GM19452 (cell line): ENCODE data around the gene GNG3.
"Not testable (repeated sequence)": the region's sequence is repeated elsewhere in the genome, so short reads cannot be mapped to it uniquely, and the experiment has no call there.

Experiments
- ATAC-seq: cut with Tn5 transposase; IDR thresholded peaks from one replicate; pipeline ENCODE4 v1.9.1; 2021; ENCODE audit not compliant: unreplicated experiment

Gene GNG3

DNA sequence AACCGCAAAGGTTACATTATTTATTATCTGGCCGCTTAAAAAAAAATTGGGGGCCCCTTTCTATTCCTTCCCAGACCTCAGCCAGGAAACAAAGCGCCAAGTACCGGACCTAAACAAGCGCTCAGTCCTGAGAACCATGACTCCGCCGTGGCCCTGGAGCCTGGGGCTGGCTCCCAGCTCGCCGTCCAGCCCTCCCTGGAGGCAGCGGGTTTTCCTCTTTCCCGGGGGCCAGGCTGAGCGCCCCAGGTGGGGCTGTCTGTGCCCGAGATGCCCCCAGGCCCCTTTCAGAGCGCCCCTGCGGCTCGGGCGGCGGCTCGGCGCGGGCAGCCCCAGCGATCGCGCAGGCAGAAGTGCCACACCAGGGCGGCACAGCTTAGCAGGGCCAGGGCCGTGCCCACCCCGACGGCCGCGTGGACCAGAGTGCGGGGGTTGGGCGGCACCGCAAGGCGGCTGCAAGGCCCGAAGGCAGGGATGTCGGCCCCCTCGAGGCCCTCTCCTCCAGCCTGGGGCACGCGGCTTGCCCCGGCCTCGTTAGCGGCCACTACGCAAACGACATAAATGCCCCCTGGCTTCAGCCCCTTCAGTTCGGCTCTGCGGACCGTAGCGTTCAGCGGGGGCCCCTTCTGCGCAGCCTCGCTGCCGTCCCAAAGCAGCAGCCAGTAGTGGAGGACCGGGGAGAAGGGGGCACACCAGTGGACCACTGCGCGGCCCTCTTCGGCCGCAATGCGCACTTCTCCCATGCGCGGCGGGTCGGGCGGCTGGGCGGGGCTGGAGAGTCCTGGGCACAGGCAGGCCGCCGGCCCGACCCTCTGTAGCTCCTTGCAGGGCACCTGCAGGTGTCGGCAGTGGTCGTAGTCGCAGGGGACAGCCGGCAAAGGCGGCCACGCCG lies 19.7 kb upstream of the GNG3 start:
- no peak for ATAC-seq

DNA sequence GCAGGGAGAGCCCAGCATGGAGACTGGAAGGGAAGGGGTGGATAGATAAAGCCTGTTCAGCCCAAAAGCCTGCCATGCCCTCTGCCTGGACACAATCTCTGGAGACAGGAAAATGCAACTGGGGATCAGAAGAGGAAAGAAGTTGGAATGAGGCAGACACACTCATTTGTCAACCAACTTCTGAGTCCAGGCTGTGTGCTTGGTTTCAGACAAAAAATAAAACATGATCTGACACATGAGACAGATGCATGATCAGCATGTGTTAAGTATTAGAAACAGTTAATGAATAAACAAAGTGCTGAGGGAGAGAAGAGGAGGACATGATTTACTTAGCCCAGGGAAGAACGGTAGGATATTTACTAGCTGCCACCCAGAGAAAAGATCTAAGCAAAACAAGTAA lies 19.0 kb upstream of the GNG3 start:
- ATAC-seq: no peak

DNA sequence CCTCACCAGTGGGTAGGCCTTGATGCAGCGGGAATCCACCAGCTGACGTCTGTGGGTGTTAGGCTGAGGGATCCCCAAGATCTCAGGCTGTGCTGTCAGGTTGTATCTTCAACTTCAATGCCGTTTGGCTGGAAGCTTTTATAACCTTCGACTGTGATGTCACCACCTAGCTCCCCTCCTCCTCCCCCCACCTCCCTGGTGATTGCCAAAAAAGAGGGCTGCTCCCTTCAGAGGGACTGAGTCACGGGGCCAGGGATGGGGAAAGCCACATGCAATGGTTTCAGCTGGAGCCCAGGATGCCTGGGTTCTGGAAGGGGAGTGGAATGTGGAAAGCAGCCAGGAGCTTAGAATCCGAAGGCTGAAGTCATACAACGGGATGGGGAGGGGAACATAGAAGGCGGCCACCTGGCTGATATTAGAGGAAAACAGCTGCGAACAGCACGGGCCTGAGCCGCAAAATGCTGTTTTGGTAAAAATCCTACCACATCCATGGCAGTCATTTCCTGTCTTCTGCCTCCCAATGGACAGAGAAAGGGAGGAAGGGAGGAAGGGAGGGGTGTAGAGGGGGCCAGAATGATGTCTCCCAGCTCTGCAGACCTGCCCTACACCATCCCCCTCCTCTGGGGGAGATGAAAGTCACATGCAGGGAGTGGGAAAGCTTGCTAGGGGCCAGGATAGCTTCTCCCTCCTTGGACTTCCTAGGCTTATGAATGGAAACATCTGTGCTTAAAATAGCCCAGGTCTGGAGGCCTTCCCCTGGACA lies 17.9 kb upstream of the GNG3 start, which contains the start of gene LRRN4CL:
Gene LRRN4CL, minus strand, starts transcription at position 110 of the 763 bp plus-strand sequence. CDS start 1,022 bp downstream, outside the sequence.
- ATAC-seq: no peak

DNA sequence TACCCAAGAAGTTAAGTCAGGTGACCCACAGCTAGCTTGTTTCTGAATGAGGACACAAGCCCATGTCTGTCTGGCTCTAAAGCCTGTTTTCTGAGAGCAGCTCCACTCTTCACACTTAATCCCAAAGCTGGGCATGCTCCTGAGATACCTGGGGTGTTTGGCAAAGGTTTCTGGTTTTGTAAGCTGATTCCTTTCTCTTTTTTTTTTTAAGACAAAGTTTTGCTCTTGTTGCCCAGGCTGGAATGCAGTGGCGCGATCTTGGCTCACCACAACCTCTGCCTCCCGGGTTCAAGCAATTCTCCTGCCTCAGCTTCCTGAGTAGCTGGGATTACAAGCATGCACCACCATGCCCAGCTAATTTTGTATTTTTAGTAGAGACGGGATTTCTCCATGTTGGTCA lies 13.9 kb upstream of the GNG3 start:
- not testable (repeated sequence) for ATAC-seq

DNA sequence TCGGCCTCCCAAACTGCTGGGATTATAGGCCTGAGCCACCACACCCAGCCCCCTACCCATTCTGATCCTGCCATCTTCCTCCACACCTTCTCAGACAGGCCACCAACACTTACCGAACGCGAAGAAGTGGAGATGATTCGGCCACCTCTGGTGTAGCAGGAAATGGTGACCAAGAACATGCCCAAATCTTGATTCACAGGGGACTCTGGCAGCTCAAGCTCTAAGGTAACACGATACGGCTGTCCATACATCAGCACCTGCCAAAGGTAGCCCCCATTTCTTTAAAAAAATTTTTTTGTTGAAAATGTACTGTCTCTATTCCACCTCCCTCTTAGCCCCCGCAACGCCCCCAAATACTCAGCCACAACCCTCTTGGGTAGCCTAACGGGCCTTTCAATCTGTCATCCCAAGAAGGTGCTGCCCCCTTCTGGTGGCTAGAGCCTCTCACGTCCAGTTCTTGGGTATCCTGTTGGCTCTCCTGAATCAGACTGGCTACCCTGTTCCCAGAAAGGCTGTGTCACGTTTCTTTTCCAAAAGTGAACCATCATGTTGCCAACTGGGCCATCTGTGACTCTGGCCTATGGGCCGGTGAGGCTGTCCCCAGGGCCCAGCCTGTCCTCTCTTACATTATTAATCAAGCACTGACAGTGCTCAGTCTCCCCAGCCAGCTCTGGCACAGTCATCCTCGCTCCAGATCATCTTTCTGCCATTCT lies 12.9 kb upstream of the GNG3 start:
- ATAC-seq: no peak

DNA sequence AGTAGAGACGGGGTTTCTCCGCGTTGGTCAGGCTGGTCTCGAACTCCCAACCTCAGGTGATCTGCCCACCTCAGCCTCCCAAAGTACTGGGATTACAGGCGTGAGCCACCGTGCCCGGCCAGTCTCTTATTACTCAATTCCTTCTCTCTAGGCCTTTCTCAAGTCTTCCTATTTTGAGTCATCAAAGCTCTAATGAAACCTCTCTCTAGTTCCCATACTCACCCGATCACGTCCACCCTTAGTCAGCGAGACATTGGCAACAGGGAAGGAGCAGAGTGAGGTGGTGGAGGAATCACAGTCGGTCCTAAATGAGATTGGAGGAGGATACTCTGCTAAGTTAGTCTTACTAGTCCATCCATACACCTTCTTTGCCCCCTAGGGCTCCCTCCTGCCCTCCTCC lies 5.2 kb upstream of the GNG3 start:
- no peak for ATAC-seq

DNA sequence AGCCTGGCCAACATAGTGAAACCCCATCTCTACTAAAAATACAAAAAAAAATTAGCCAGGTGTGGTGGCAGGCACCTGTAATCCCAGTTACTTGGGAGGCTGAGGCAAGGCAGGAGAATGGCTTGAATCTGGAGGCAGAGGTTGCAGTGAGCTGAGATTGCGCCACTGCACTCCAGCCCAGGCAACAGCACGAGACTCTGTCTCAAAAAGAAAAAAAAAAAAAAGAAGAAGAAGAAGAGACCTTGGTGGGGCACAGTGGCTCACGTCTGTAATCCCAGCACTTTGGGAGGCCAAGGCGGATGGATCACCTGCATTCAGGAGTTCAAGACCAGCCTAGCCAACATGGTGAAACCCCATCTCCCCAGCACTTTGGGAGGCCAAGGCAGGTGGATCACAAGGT lies 3.6 kb upstream of the GNG3 start:
- ATAC-seq: not testable (repeated sequence)

DNA sequence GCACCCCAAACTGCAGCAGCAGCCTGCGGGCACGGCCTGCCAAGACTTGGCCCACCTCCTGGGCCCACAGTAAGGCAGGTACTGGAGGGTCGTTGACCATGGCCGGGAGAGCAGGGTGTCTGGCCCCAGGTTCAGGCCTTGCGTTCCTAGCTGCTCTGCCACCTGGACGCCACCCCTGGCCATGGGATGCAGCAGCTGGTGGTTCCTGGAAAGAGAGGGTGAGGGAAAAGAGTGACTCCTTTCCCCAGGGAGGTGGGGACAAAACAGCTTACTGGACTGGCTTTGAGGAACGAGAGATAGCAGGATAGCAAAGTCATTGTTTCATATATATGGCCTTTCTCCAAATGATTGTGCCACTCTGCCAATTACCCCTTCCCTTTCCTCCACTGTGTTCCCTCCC lies 2.1 kb upstream of the GNG3 start:
- no peak for ATAC-seq

DNA sequence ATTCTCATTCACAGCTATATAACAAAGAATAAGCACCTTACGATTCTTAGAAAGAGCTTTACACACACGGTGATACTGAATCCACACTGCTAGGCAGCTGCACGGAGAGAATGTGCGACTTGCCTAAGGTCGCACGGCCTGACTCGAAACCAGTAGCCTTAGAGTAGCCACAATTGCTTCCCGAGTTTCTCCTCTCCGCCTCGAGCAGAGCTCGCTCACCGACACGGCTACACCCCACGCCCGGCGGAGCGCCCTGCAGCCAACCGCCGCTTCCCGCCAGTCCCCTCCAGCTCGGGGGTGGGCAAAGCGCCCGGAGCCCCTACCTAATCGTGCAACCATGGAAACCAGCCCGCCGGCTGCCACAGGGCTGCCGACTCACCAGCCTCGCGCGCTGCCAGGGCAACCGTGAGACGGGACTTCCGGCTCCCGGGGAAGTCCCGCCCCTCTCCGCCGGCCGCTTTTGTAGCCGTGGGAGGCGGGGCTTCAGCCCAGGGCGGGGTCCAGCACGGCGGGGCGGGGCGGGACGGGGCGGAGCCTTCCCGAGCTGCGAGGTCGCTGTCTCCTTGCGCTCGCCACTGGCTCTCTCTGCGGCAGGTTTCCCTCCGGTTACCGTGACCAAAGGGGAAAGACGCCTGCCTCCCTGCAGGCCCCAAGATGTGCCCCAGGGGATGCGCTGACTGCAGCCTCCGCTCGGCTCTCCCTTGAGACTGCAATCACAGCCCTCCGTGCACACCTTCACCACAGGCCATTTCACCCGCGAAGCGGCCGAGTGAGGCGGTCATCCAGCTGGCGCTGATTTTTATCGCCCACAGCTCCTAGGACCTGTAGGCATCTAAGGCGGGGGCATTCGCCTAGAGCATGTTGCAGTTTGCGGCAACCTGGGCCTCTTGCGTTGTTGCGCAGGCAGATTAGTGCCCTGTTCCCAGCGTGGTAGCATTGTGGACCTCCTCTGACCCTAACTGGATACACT lies 1.3 kb upstream of the GNG3 start:
- peak; percentile 52 for ATAC-seq

DNA sequence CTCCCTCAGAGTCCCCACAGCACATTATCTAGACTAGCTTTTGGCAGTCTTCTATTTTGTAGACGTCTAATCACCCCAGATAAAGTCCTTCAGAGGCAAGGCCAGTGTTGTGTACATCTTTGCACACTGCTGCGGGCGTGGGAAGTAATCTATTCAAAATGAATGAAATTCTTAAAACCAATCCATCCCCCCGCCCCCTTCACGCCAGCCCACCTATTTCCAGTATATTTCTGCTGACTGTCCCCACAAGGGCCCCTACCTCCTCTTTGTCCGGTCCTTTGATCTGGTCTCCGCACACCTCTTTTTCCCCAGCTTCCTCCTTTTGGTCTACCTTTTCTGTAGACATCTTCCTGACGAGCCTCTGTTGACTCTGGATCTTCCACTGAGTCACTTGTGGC lies 627 bp upstream of the GNG3 start:
- ATAC-seq: no peak

DNA sequence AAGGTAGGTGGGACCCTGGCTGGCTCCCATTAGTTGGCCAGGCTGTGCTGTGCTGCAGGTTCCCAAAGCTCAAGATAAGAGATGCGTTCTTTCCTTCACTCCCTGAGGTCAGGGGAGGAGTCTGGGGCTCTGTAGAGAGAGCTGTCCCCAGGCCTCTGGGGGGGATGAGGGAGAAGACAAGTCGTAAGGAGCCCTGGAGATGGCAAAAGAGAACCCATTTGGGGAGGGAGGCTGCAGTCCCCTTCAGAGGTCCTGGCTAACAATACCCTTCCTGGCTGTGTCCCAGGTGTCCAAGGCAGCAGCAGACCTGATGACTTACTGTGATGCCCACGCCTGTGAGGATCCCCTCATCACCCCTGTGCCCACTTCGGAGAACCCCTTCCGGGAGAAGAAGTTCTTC lies 916 bp downstream of the GNG3 start:
- no peak for ATAC-seq

DNA sequence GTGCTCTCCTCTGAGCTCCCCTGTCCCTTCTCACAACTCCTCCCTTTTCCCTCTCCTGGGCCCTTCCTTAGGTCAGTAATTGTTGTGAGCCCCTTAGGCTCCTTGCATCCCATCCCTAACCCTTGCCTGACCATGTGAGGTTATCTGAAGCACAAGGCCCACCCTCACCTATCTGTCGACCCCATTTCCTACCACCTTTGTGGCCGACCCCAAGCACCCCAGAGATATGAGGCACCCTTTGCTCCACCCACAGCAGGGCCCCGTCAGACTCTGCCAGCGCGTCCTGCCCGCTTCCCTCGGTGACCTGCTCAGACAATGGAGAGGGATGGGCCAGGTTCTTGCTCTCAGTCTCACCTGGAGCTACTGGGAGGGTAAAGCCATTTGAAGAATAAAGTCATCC lies 1.3 kb downstream of the GNG3 start:
- no peak for ATAC-seq

DNA sequence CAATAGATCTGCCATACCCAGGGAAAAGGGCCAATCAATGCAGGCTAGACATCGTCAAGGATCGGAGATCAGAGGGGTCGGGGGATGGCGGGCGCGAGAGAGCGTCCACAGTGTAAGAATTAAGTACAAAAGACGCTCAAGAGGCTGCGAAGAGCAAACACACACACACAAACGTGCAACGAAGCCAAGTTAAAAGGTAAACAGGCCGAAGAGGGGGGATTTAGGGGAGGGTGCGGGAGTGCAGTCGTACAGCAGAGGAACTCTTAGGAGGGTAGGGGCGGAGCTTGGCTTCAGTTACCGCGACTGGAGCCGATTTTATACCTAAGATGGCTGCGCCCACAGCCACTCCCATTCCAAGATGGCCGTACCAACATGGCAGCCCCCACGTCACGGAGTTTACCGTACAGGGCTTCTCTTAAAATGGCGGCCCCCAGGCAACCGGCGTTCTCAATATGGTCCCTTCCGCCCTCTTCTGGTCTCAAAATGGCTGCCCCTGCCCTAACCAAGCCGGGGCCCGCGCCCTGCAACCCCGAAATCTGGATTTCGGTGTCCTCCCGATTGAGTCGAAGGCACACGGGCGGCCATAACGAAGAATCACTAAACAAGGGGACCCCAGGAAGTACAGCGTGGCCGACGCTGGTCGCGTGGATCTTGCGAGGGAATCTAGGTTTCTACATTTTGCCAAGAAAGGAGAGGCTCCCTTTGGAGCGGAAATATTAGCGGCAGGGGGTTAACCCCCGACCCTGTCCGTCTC lies 1.9 kb downstream of the GNG3 start:
- peak; percentile 62 for ATAC-seq

DNA sequence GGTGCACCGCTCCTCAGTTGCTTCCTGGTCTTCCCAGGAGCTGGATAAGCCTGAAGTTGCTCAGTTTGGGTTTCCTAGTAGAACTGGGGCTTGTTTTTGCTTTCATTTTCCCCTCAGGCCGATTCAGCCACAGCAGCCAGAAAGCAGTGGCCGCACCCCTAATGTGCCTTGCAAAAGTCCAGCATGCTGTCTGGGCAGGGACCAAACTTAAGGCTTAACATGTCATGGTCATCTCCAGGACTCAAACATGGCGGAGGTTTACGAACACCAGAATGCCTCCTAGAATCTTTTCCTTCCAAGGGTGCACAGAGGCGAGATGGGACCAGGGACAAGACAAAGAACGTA lies 2.5 kb downstream of the GNG3 start:
- no peak for ATAC-seq

DNA sequence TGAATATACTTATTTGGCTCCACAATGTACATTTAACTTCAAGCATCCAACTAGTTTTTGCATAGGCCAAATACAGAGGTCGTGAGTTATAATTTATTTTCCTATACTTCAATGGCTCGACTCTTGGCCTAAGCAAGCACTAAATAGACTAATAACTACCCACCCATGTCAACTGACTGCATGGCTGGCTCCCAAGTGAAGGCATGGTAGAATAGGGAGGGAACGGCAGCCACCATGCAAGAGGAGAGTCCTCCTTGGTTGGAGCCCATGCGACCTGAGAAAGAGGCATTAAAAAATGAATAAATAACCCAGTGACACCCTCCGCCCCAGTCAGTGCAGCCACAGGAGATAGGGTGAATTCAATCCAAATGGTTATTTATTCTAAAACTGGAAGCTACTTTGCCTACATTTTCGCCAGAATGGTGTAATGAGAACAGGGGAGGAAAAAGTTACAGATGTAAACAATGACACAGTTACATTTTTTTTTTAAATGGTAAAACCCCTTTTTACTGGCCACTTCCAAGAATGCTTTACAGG lies 4.9 kb downstream of the GNG3 start:
- ATAC-seq: no peak

DNA sequence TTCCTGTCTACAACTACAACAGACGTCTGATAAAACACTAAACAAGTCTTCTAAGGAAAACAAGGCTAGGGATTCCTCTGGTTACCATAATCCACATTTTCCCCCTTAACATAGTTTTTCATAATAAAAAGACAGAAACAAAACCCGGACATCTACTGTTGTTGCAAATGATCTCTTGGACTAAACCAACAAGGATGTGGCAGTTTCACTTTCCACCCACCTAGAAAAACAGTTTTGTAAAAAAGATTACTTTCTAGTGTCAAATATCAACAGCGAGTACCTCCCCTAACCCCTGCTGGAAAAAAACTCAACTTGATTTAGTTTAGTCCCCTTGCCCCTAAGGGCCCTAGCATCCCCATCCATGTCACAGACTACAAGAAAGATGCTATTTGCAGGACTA lies 5.4 kb downstream of the GNG3 start:
- no peak for ATAC-seq

DNA sequence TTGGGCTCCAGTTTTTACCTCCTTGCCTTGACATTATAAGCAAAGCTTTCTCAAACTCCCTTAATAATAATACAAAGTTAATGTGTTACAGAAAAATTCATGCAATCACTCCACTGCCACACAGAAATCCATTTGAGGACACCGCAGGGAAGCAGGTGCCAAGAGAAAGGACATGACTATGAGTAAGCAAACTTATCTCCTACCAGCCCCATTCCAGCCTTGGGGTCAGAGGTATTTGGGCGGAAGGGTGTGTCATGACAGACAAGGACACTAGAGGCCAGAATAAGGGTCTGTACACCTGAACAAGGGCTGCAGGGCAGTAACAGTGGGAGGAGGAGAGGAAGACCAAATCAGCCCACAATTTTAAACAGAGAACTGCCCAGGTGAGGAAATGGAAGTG lies 5.9 kb downstream of the GNG3 start:
- ATAC-seq: no peak

DNA sequence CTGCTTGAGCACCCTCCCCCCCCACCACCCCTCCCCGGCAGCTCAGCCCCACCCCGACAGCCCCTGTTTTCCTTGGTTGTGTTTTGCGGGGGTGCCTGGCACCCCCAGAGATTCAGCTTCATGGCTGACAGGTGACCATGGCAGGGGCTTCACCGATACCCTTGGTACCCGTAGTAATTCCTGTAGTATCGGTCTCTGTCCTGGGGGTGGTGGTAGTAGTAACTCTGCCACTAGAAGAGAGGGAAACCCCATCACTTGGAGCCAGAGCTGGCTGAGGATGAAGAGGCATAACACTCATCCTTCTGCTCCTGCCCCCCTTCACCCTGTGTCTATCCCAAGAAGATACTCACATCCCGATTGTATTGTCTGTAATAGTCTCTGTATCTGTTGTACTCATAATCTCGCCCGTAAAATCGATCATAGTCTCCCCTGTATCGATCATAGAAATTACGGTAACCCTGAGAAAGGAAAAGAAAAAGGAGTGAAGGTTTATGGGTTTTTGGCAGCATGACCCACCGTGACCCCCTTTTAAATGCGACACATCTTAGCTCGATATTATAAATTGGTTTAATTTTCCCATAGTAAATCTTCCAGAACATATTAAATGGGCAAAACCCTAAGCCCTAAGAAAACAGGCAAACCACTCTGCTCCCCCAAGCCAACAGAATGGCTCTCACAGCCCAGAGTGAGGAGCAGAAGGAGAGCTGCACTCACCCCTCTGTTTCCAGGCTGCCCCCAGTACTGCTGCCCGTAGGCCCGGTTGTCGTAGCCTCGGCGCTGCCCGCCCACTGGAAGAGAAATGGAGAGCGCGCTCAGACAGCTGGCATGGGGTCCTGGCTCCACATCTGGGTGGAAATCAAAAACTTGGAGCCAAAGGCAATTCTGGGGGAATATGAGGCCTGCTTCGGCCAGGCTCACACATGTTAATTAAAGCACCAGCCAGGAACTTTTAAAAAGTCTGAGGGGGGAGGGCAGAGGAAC lies 8.0 kb downstream of the GNG3 start:
- no peak for ATAC-seq
